ENCODE measurements around the gene MDM2. TPM values are rescaled to one million over a fixed set of nuclear protein-coding genes. Genes with fewer than 3 reads are reported as not detected.

Gene MDM2
- total and polyA plus RNA-seq, 2 donors (not counting 1 experiment from before 2014, with no cell fraction given) = 6.1 to 78.7 TPM

DNA sequence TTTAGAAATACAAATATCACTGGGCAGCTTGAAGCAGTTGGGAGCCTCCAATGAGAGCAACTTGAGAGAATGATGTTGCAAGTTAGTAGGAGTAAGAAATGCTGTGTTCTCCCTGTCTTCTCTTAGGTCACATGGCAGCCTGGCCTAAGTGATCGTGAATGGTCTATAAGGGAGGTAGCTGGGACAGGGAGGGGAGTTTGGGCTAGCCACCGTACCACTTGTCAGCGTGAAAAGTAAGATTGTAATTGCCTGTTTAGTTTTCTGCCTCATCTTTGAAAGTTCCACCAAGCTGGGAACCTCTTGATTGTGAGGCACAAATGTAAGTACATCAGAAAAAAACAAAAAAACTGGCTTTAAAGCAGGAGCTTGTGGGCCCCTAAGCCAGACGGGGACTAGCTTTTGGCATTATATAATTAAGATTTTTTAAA, 36.4 kb downstream of the MDM2 start:
- no peak for DNase-seq
- Mint-ChIP-seq H3K9me3 (ENCODE audit: insufficient read depth) (no peaks in the 10 kb centered on the region), H3K4me1 (no peaks in the 10 kb centered on the region), H3K27ac (no peak overlapping the region), H3K4me3 (no peak overlapping the region), H3K27me3 (no peaks in the 10 kb centered on the region)
- no peaks in the 10 kb centered on the region for H3K79me2 ChIP-seq (ENCODE audit: control insufficient read depth, insufficient read depth, low read length)
- intact Hi-C loops (cut with micrococcal nuclease) = no loop called here
- H3K27ac ChIP-seq (ENCODE audit: low read length in 2 of 2) = no peak overlapping the region
- ChIA-PET CTCF (interaction anchor here (4.7 kb wide), 1 partner anchor 13 kb away, joined by 32 read pairs; no protein-coding TSS in a partner anchor), POLR2A (no interaction called here)
- no peaks in the 10 kb centered on the region for H4K20me1 ChIP-seq (ENCODE audit: control insufficient read depth, insufficient read depth, low read length, poor library complexity, severe bottlenecking)
- H3K27me3 ChIP-seq (replicated peaks in 1 of 4; ENCODE audit: control extremely low read depth in 1 of 4, control insufficient read depth in 3 of 4, insufficient read depth in 4 of 4, low read length in 3 of 4) = no peaks in the 10 kb centered on the region
- no peaks in the 10 kb centered on the region for H3K9me3 ChIP-seq (ENCODE audit: control extremely low read depth in 1 of 3, control insufficient read depth in 2 of 3, insufficient read depth in 1 of 3, low read length in 2 of 3)
- H3K4me1 ChIP-seq (ENCODE audit: control insufficient read depth in 2 of 2, insufficient read depth in 2 of 2, low read length in 2 of 2) = no peaks in the 10 kb centered on the region
- 100% methylated on average over 3 of the region's 4 CpGs for WGBS (ENCODE audit: insufficient coverage)
- no peak overlapping the region for H3K4me3 ChIP-seq (ENCODE audit: control extremely low read depth in 1 of 5, extremely low read depth in 1 of 5, insufficient read depth in 1 of 5, low read depth in 2 of 5, low read length in 4 of 5)
- H3K9ac ChIP-seq (ENCODE audit: low read length) = no peak overlapping the region
- peaks cover 3 to 26% of the 10 kb centered on the region in 2 experiments for H3K36me3 ChIP-seq (replicated peaks in 1 of 2; ENCODE audit: control extremely low read depth in 1 of 2, control insufficient read depth in 1 of 2, extremely low read depth in 1 of 2, insufficient read depth in 2 of 2, low read length in 1 of 2)
- no peak for ATAC-seq (ENCODE audit: low read depth)
- H2AFZ ChIP-seq (ENCODE audit: insufficient read depth, low read depth, low read length, poor library complexity, severe bottlenecking) = no peak overlapping the region
- no peak overlapping the region for H3K4me2 ChIP-seq (replicated peaks; ENCODE audit: low read depth, low read length, poor library complexity, severe bottlenecking)
- no peak for TF ChIP-seq EZH2 (IDR thresholded peaks at IDR 0.05; ENCODE audit: borderline replicate concordance, insufficient read depth, low read depth, low read length, poor library complexity, severe bottlenecking)
- TF ChIP-seq, protein P1, sequence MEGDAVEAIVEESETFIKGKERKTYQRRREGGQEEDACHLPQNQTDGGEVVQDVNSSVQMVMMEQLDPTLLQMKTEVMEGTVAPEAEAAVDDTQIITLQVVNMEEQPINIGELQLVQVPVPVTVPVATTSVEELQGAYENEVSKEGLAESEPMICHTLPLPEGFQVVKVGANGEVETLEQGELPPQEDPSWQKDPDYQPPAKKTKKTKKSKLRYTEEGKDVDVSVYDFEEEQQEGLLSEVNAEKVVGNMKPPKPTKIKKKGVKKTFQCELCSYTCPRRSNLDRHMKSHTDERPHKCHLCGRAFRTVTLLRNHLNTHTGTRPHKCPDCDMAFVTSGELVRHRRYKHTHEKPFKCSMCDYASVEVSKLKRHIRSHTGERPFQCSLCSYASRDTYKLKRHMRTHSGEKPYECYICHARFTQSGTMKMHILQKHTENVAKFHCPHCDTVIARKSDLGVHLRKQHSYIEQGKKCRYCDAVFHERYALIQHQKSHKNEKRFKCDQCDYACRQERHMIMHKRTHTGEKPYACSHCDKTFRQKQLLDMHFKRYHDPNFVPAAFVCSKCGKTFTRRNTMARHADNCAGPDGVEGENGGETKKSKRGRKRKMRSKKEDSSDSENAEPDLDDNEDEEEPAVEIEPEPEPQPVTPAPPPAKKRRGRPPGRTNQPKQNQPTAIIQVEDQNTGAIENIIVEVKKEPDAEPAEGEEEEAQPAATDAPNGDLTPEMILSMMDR (IDR thresholded peaks at IDR 0.05) = no peak

DNA sequence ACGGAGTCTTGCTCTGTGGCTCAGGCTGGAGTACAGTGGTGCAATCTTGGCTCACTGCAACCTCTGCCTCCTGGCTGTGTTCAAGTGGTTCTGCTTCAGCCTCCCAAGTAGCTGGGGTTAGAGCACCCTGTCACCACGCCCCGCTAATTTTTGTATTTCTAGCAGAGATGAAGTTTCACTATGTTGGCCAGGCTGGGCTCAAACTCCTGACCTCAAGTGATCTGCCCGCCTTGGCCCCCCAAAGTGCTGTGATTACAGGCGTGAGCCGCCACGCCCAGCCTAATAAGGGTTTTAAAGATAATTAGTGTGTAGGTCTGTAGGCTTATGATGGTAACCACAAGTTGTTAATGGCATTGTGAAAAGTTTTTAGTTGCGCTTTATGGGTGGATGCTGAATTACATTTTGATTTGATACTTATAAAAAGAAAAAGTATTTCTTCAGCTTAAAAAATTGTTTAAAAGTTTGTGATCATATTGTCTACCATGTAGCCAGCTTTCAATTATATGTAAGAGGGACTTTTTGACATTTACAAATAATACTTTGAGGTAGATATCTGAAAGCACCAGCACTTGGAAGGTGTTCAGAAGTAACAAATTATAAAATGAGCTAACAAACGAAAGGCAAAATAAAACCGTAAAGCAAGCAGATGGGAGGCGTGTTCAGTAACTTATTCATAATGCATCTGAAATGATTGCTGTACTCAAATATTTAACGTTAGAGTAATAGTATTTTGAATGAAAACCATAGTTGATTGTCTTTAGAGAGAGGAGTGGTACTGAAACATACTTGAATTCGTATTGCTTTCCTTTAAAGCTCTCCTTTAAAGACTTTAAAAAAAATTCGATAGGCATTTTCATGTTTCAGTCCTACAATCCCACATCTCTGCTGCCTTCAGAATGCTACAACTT, 37.1 kb downstream of the MDM2 start:
- TF ChIP-seq, protein P1 (IDR thresholded peaks at IDR 0.05) = no peak
- TF ChIP-seq EZH2 (IDR thresholded peaks at IDR 0.05; ENCODE audit: borderline replicate concordance, insufficient read depth, low read depth, low read length, poor library complexity, severe bottlenecking) = no peak
- no peaks in the 10 kb centered on the region for H3K79me2 ChIP-seq (ENCODE audit: control insufficient read depth, insufficient read depth, low read length)
- H3K4me3 ChIP-seq (ENCODE audit: control extremely low read depth in 1 of 5, extremely low read depth in 1 of 5, insufficient read depth in 1 of 5, low read depth in 2 of 5, low read length in 4 of 5) = no peak overlapping the region
- CTCF ChIA-PET = interaction anchor here (4.7 kb wide), 1 partner anchor 14 kb away, joined by 32 read pairs; no protein-coding TSS in a partner anchor
- H3K4me1 ChIP-seq (ENCODE audit: control insufficient read depth in 2 of 2, insufficient read depth in 2 of 2, low read length in 2 of 2) = no peaks in the 10 kb centered on the region
- H3K27me3 Mint-ChIP-seq = no peaks in the 10 kb centered on the region
- no peak overlapping the region for H3K27ac ChIP-seq (ENCODE audit: low read length in 2 of 2)
- no peaks in the 10 kb centered on the region for H3K27me3 ChIP-seq (replicated peaks in 1 of 4; ENCODE audit: control extremely low read depth in 1 of 4, control insufficient read depth in 3 of 4, insufficient read depth in 4 of 4, low read length in 3 of 4)
- peaks cover 3 to 20% of the 10 kb centered on the region in 2 experiments for H3K36me3 ChIP-seq (replicated peaks in 1 of 2; ENCODE audit: control extremely low read depth in 1 of 2, control insufficient read depth in 1 of 2, extremely low read depth in 1 of 2, insufficient read depth in 2 of 2, low read length in 1 of 2)
- POLR2A ChIA-PET = no interaction called here
- H3K9ac ChIP-seq (ENCODE audit: low read length) = no peak overlapping the region
- DNase-seq (no peak), ATAC-seq (ENCODE audit: low read depth) (no peak)
- no peak overlapping the region for H3K27ac Mint-ChIP-seq
- intact Hi-C loops (cut with micrococcal nuclease) = no loop called here
- H4K20me1 ChIP-seq (ENCODE audit: control insufficient read depth, insufficient read depth, low read length, poor library complexity, severe bottlenecking) = no peaks in the 10 kb centered on the region
- H2AFZ ChIP-seq (ENCODE audit: insufficient read depth, low read depth, low read length, poor library complexity, severe bottlenecking) = no peak overlapping the region
- no peaks in the 10 kb centered on the region for H3K9me3 ChIP-seq (ENCODE audit: control extremely low read depth in 1 of 3, control insufficient read depth in 2 of 3, insufficient read depth in 1 of 3, low read length in 2 of 3)
- no peaks in the 10 kb centered on the region for H3K9me3 Mint-ChIP-seq (ENCODE audit: insufficient read depth)
- H3K4me3 Mint-ChIP-seq = no peak overlapping the region
- H3K4me1 Mint-ChIP-seq = no peaks in the 10 kb centered on the region
- no peak overlapping the region for H3K4me2 ChIP-seq (replicated peaks; ENCODE audit: low read depth, low read length, poor library complexity, severe bottlenecking)
- 95% methylated on average over 12 of the region's 14 CpGs for WGBS (ENCODE audit: insufficient coverage)
